PC-9 (cell line): ENCODE measurements around the gene GSTO2. TPM values are rescaled to one million over a fixed set of nuclear protein-coding genes. Genes with fewer than 3 reads are reported as not detected.

Experiments used
- BruUV-seq: library from RNA; stranded (reverse); fragments of 400-500 nt; replicated peaks from 2 replicates; lab custom pipeline; 2021; lab: Mats Ljungman, UMichigan
- CTCF ChIA-PET: fragments of 300-600 bp; sonication (Branson Sonifier 250); formaldehyde crosslinking; loops from one replicate; lab custom pipeline; 2022; ENCODE audit warnings: antibody characterized with exemption; lab: Charles Lee
- POLR2A ChIA-PET: fragments of 300-600 bp; sonication (Branson Sonifier 250); formaldehyde crosslinking; loops from one replicate; lab custom pipeline; 2022; ENCODE audit warnings: antibody characterized with exemption; ENCODE audit not compliant: unreplicated experiment; lab: Charles Lee
- DNase-seq, 2 experiments: peaks; one replicate each; pipeline versions ENCODE4 v3.0.0 to v3.0.0-alpha.2; 2015 to 2022; ENCODE audit warnings: mixed read lengths in 1 of 2
- H2AFZ ChIP-seq: fragments of 200-600 bp; sonication (generic); 2 replicates; pipeline ENCODE4 v1.8.1; 2017; ENCODE audit warnings: antibody characterized with exemption
- H3F3A ChIP-seq: fragments of 200-600 bp; sonication (generic); 2 replicates; pipeline ENCODE4 v1.8.1; 2017; ENCODE audit warnings: antibody characterized with exemption, mild to moderate bottlenecking, low read depth; ENCODE audit not compliant: insufficient read depth
- H3K27ac ChIP-seq: fragments of 200-600 bp; sonication (generic); 2 replicates; pipeline ENCODE4 v1.6.1; 2016; ENCODE audit warnings: mixed run types
- H3K27me3 ChIP-seq: fragments of 200-600 bp; sonication (generic); 2 replicates; pipeline ENCODE4 v1.6.1; 2016; ENCODE audit warnings: low read depth, mixed run types; ENCODE audit not compliant: insufficient read depth
- H3K36me3 ChIP-seq: fragments of 200-600 bp; sonication (generic); 2 replicates; pipeline ENCODE4 v1.6.1; 2016; ENCODE audit warnings: low read depth, mixed run types
- H3K4me1 ChIP-seq: fragments of 200-600 bp; sonication (generic); replicated peaks from 2 replicates; pipeline ENCODE4 v1.6.1; 2016; ENCODE audit warnings: mixed run types; ENCODE audit not compliant: insufficient read depth
- H3K4me2 ChIP-seq: fragments of 200-600 bp; sonication (generic); 2 replicates; pipeline ENCODE4 v1.6.1; 2017; ENCODE audit warnings: mixed run types
- H3K4me3 ChIP-seq: fragments of 200-600 bp; sonication (generic); 2 replicates; pipeline ENCODE4 v1.6.1; 2016; ENCODE audit warnings: mixed run types
- H3K79me2 ChIP-seq: fragments of 200-600 bp; sonication (generic); 2 replicates; pipeline ENCODE4 v1.6.1; 2017; ENCODE audit warnings: low read depth, mixed run types
- H3K9me2 ChIP-seq: fragments of 200-600 bp; sonication (generic); 2 replicates; pipeline ENCODE4 v1.8.1; 2017; ENCODE audit warnings: mild to moderate bottlenecking; ENCODE audit not compliant: insufficient read depth
- H3K9me3 ChIP-seq: fragments of 200-600 bp; sonication (generic); 2 replicates; pipeline ENCODE4 v1.8.1; 2016; ENCODE audit warnings: low read depth; ENCODE audit not compliant: insufficient read depth
- H4K20me1 ChIP-seq: fragments of 200-600 bp; sonication (generic); 2 replicates; pipeline ENCODE4 v1.8.1; 2017; ENCODE audit not compliant: insufficient read depth
- EZH2 ChIP-seq: fragments of 200-600 bp; sonication (generic); IDR thresholded peaks from 2 replicates; pipeline ENCODE4 v1.8.0; 2017; ENCODE audit warnings: antibody characterized with exemption, low read depth
- intact Hi-C: fragments of 100-400 bp; cut with micrococcal nuclease; formaldehyde crosslinking; loops from one replicate; pipeline ENCODE4 v1.10.0; 2022; ENCODE audit not compliant: unreplicated experiment
- total RNA-seq: library from RNA; stranded (reverse); gene quantifications from 2 replicates; pipeline ENCODE4 v1.2.3, GENCODE V29; 2021
- TF ChIP-seq, protein P1 (sequence below): fragments of 200-600 bp; sonication (generic); conservative IDR thresholded peaks from 2 replicates; pipeline ENCODE4 v1.6.1; 2017; ENCODE audit warnings: mixed run types, antibody characterized with exemption, mild to moderate bottlenecking, moderate library complexity

GSTO2 gene
- total RNA-seq, 1 experiment from 2014 or later = 3.3 TPM

DNA sequence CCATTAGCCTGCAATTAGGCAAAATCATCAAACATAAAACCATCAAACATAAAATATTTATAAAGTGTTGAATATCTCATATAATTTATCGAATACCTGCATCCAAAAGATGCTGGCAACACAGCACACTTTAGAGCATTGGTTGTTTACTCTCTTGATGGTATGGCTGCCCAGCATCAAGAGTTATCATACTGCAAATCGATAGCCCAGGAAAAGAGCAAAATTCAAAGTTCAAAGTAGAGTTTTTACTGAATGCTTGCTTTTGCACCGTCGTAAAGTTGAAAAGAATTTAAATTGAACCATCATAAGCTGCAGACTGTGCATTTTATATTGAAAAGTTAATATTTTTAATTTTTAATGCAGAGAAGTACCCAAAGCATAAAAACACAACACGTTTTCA is 4.2 kb upstream of the GSTO2 start:
- Histone ChIP-seq H3K9me2 (no peaks in the 10 kb centered on the region), H3K9me3 (no peaks in the 10 kb centered on the region), H3K79me2 (peaks cover 24% of the 10 kb centered on the region), H3K36me3 (peaks cover 19% of the 10 kb centered on the region), H3K27ac (no peak overlapping the region), H3K27me3 (no peaks in the 10 kb centered on the region), H4K20me1 (peaks cover 5% of the 10 kb centered on the region; the same call in 1 of the 2 replicates), H3K4me3 (no peak overlapping the region), H3K4me1 (peaks cover 14% of the 10 kb centered on the region; the same call in 1 of the 2 replicates), H2AFZ (no peak overlapping the region), H3K4me2 (no peak overlapping the region), H3F3A (peaks cover 10% of the 10 kb centered on the region; the same call in 1 of the 2 replicates)
- DNase-seq = no peak
- ChIA-PET POLR2A (no interaction called here), CTCF (no interaction called here)
- TF ChIP-seq EZH2 = no peak
- TF ChIP-seq, protein P1, sequence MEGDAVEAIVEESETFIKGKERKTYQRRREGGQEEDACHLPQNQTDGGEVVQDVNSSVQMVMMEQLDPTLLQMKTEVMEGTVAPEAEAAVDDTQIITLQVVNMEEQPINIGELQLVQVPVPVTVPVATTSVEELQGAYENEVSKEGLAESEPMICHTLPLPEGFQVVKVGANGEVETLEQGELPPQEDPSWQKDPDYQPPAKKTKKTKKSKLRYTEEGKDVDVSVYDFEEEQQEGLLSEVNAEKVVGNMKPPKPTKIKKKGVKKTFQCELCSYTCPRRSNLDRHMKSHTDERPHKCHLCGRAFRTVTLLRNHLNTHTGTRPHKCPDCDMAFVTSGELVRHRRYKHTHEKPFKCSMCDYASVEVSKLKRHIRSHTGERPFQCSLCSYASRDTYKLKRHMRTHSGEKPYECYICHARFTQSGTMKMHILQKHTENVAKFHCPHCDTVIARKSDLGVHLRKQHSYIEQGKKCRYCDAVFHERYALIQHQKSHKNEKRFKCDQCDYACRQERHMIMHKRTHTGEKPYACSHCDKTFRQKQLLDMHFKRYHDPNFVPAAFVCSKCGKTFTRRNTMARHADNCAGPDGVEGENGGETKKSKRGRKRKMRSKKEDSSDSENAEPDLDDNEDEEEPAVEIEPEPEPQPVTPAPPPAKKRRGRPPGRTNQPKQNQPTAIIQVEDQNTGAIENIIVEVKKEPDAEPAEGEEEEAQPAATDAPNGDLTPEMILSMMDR = no peak
- intact Hi-C loops = loop anchor here (5.0 kb wide), 1 partner anchor 217 kb away; no protein-coding TSS in a partner anchor
- no TSS peak for BruUV-seq

DNA sequence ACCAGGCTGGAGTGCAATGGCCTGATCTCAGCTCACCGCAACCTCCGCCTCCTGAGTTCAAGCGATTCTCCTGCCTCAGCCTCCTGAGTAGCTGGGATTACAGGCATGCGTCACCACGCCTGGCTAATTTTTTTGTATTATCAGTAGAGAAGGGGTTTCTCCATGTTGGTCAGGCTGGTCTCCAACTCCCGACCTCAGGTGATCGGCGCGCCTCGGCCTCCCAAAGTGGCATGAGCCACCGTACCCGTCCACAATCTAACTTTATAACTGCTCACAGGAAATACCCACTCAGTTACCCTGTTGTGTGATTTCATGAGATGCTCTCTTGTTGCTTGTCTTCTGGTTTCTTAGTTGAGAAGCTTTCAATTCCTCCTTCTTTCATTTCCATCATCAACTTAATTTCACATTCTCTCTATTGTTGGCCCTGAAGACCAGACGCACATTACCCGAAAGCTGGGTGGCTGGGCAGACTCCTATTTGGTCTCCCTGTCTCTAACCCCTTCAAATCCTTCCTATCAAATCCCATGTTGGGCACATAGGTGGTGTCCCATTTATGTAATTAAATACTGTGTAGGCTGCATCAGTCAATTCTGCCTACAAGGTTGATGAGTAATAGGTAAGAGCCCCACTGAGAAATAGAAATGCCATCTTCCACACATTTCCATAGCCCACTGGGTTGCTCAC is 1.1 kb upstream of the GSTO2 start:
- Histone ChIP-seq H3K27me3 (no peaks in the 10 kb centered on the region), H3K4me2 (peak overlapping the region; percentile 84), H3K9me3 (no peaks in the 10 kb centered on the region), H2AFZ (no peak overlapping the region), H3F3A (peaks cover 10% of the 10 kb centered on the region; the same call in 1 of the 2 replicates), H3K27ac (peak overlapping the region; percentile 64), H3K9me2 (no peaks in the 10 kb centered on the region), H3K79me2 (peaks cover 18% of the 10 kb centered on the region), H4K20me1 (peaks cover 5% of the 10 kb centered on the region; the same call in 1 of the 2 replicates), H3K4me3 (peak overlapping the region; percentile 80), H3K36me3 (peaks cover 16% of the 10 kb centered on the region), H3K4me1 (peaks cover 9% of the 10 kb centered on the region; the same call in 1 of the 2 replicates)
- no peak for DNase-seq
- intact Hi-C loops = loop anchor here (5.0 kb wide), 1 partner anchor 221 kb away; no protein-coding TSS in a partner anchor
- BruUV-seq = no TSS peak
- CTCF ChIA-PET = no interaction called here
- POLR2A ChIA-PET = no interaction called here
- TF ChIP-seq, protein P1 = no peak
- no peak for TF ChIP-seq EZH2

DNA sequence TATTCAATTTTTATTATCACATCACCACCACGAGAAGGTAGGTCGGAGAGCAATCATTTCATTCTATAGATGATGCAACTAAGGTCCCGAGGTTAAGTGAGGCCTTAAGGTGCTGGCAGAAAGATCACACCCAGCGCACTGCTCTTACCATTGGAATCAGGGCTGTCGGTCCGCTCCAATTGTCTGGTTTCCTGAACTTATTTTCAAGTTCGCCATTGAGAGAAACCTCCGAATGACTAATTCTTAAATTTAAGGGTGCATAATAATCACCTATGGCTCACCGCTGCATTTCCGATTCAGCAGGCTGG is 625 bp upstream of the GSTO2 start:
- ChIA-PET POLR2A (interaction anchor here (0.6 kb wide), 1 partner anchor 67 kb away, joined by 4 read pairs; no protein-coding TSS in a partner anchor), CTCF (no interaction called here)
- no peak for DNase-seq
- H2AFZ ChIP-seq = peak overlapping the region; percentile 65
- BruUV-seq = TSS peak; percentile 76
- intact Hi-C loops = loop anchor here (5.0 kb wide), 1 partner anchor 221 kb away; no protein-coding TSS in a partner anchor
- H4K20me1 ChIP-seq = peaks cover 5% of the 10 kb centered on the region; the same call in 1 of the 2 replicates
- peak overlapping the region; percentile 84 for H3K4me2 ChIP-seq
- H3K79me2 ChIP-seq = peaks cover 18% of the 10 kb centered on the region
- no peak for TF ChIP-seq EZH2
- TF ChIP-seq, protein P1 = no peak
- H3F3A ChIP-seq = peaks cover 10% of the 10 kb centered on the region; the same call in 1 of the 2 replicates
- no peaks in the 10 kb centered on the region for H3K27me3 ChIP-seq
- peaks cover 9% of the 10 kb centered on the region; the same call in 1 of the 2 replicates for H3K4me1 ChIP-seq
- H3K9me2 ChIP-seq = no peaks in the 10 kb centered on the region
- no peaks in the 10 kb centered on the region for H3K9me3 ChIP-seq
- peak overlapping the region; percentile 64 for H3K27ac ChIP-seq
- H3K4me3 ChIP-seq = peak overlapping the region; percentile 80
- peaks cover 16% of the 10 kb centered on the region for H3K36me3 ChIP-seq
